HG03442 (cell line): Measurements from ENCODE around the gene SCYGR1.
A peak's percentile ranks its signal among the peaks of the same experiment; 100 is the strongest.
"Not testable (repeated sequence)": the region's sequence is repeated elsewhere in the genome, so short reads cannot be mapped to it uniquely, and the experiment has no call there.

Experiments used
- ATAC-seq: cut with Tn5 transposase; IDR thresholded peaks from one replicate; pipeline ENCODE4 v1.9.1; 2021; ENCODE audit warnings: mild to moderate bottlenecking, moderate library complexity; ENCODE audit not compliant: unreplicated experiment

SCYGR1 gene, protein sequence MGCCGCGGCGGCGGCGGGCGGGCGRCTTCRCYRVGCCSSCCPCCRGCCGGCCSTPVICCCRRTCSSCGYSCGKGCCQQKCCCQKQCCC

DNA sequence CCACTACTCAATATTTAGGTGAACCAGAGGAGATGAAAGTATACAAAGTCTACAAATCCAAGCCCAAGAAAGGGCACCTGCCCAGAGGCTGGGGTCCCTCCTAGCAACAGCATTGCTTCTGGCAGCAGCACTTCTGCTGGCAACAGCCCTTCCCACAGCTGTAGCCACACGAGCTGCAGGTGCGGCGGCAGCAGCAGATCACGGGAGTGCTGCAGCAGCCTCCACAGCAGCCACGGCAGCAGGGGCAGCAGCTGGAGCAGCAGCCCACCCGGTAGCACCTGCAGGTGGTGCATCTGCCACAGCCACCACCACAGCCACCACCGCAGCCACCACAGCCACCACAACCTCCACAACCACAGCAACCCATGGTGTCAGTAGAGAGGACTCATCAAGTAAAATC lies at the start of gene SCYGR1:
TSS of gene SCYGR1 (minus strand) at position 367 of the 400 bp plus-strand sequence. CDS start at position 367, 0 bp downstream.
- not testable (repeated sequence) for ATAC-seq

DNA sequence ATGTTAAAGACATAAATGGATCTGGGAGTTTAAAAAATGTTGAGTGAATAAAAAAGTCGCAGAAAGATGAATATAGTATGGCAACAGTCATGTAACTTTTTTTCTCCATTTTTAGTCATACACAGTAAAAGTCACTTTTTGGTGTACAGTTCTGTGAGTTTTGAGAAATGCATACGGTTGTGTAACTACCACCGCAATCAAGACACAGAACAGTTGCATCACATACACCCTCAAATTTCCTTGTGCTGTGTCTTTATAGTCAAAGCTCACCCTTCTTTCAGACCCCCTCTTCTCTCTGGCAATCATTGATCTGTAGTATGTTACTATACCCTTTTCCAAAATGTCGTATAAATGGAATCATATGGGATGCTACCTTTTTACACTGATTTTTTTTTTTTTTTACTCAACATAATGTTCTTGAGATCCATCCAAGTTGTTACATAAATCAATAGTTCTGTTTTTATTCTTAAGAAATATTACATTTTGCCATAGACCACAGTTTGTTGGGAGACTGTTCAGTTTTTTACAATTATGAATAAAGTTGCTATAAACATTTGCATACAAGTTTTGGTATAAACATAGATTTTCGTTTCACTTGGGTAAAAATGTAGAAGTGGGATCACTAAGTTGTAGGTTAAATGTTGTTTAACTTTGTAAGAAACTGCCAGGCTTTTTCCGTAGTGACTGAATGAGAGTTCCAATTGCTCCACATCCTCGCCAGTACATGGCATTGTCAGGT lies 48.9 kb upstream of the SCYGR1 start:
- ATAC-seq = no peak

DNA sequence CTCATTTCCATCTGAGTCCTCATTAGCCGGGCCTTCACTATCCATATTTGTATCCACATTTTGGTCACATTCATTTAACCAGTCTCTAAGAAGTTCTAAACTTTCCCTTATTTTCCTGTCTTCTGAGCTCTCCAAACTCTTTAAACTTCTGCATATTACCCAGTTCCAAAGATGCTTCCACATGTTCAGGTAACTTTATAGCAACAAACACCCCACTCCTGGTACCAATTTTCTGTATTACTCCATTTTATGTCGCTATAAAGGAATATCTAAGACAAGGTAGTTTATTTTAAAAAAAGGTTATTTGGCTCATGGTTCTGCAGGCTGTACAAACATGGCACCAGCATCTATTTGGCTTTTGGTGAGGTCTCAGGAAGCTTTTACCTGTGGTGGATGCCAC lies 45.4 kb upstream of the SCYGR1 start:
- no peak for ATAC-seq

DNA sequence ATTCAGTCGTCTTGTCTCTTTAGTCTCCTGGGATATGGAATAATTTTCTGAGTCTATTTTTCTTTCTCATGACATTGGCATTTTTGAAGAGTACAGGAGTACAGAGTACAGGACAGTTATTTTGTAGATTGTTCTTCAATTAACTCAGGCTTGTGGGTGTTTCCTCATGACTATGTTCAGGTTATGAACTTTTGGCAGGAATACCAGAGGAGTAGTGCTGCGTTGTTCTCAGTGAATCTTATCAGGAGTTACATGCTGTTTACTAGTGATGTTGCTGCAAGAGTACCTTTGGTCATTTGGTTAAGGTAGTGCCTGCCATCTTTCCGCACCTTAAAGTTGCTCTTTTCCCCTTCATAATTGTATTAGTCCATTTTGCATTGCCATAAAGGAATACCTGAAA lies 42.9 kb upstream of the SCYGR1 start:
- ATAC-seq = no peak

DNA sequence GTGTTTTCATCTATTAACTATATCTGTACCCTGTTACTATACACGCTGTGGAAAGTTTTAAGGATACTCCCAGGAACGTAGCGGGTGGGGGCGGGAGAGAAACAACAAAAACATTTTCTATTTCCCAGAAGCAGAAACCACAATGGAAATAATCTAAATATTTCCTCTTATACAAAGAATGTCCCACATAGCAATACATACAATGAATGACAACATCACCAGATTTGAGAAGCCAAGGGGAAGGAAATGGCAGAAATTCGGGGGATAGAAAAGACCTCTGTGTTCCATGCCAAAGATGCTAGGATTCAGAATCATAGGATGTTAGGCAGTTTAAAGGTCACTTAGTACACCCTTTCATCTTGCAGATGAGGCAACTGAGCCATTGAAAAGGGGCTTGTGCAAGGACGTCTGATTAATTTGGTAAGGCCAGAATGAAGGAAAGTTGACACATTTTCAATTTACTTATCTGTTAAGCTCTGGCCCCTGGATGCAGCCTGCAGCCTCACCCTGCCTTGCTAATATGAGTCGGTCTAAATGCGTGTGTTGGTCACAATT lies 41.1 kb upstream of the SCYGR1 start:
- no peak for ATAC-seq

DNA sequence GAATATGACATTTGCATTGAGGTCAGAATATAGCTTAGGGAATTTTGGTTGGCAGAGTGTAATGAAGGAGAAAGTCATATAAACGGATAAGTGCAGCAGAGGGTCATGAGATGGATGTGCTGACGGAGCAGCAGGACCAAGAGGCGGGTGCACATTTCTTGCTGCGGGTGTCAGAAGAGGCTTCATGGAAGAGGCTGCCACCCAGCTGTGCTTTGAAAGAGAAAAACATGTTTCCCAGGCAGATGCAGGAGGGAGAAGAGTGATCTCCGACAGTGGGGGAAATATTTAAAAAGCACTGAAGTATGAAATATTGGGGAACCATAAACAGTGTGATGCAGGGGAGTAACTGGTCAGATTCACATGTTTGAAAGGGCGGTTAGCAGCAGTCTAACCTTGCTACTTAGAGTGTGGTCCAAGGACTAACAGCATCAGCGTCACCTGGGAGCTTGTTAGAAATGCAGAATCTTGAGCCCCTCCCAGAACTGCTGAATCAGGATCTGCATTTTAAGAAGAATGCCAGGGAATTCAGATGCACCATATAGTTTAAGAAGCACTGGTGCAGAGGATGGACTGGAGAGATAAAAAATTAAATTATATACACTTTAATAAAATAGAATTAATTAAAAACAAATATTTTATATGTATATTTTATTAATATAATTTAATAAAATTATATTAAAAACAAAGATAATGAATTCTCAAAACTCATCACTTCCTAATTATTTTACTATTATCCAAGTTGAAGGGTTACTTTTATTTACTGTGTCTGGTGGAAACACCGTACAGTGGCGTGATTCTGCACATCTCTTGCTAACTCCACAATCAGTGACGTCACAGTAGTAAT lies 36.1 kb upstream of the SCYGR1 start:
- no peak for ATAC-seq

DNA sequence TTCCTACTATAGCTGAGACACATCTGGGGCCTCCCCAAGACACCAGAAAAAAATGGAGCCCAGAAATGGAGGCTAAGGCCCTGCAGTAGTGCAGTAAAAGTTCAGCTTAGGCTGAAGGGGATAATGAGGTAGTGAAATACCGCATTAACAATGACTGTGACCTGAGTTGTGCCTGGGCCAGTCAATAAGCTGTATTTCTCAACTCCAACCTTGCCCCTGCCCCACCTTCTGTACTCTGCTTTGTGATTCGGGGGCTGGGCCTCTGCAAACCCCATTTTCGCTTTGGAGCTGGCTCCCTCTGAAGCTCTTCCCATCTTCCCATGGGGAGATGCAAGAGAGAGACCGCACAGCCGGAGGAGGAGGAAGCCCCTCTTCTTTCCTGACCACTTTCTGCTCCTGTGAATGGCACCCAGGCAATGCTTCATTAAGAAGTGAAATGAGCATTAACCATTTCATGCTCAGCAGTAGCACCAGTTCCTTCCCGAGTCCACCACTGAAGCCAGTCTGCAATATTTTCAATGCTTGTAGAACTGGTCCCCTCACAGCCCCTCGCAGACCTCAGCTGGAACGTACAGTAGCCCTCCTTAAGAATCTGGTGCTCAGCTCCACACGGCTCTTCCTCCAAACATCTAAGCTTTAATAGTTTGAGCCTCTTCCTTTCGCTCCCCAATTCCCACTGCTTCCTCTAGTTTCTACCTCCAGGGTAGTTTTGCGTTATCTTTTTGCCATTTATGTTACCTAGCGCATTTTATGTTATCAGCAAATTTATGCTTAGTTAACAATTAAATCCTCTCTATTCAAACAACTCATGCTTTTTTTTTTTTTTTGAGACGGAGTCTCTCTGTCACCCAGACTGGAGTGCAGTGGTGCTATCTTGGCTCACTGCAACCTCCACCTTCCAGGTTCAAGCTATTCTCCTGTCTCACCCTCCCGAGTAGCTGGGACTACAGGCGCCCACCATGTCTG lies 32.6 kb upstream of the SCYGR1 start:
- no peak for ATAC-seq

DNA sequence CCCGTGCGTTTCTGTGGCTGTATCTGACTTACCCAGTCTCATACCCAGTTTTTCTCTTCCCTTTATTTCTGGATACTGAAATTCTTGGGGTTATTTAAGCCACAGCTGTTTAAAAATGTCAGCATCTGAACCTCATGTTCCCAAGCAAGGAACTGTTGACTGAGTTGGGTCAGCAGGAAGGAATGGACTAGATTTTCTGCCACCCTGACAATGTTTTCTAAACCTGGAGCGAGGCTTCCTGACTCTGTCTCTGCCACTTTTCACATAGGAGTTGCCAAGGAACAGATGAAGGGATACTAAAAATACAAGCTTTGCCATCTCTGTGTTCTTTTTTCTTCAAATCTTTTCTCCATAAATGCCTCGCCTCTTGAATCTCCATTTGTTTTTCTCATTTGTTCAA lies 29.0 kb upstream of the SCYGR1 start:
- no peak for ATAC-seq

DNA sequence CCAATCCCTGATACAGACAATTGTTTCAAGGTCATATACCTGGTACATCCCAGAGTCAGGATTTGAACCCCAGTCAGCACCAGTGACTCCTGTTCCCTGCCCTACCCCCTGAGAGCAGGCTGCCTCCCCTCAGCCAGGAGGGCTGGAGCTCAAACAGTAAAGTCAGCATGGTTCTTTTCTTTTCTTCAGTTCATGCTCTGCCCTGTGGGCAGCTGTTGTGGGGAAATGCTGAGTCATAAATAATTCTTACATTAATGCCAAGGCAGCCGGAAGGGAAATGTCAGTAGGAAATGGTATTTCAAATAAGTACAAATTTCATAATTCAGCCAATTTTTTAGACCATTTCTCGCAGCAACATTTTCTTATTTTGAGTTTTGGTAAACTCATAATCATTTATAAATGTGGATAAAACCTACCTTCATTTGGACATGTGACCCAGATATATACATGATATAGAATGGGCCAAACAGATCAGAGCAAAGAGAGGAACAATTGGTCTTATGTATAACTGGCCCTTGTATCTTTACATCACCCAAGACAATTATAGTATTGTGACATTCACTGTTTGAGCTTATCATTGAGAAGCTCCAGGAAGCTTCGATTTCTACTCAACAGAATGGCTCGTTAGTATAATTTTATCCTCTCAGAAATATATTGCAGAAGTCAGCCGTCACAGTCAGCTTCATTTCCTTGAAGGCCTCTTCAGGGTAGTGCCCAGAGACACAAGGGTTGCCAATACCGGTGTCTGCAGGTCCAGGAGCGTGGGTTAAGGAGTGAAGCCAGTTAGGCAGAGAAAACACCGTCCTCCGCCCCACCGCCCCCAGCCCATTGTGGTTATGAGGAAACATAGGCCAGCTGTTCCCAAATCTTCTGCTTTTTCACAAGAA lies 28.0 kb upstream of the SCYGR1 start:
- ATAC-seq = peak; percentile 36

DNA sequence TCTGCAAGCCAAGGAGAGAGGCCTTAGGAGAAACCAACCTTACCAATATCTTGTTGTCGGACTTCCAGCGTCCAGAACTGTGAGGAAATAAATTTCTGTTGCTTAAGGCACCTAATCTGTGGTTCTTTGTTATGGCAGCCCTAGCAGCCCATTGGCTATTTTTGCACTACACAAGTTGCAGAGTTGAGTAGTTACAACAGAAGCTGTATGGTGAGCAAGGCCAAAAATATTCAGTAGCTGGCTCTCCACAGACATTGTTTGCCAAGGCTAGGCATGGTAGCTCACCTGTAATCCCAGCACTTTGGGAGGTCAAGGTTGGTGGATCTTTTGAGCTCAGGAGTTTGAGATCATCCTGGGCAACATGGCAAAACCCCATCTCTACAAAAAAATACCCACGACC lies 27.1 kb upstream of the SCYGR1 start:
- no peak for ATAC-seq

DNA sequence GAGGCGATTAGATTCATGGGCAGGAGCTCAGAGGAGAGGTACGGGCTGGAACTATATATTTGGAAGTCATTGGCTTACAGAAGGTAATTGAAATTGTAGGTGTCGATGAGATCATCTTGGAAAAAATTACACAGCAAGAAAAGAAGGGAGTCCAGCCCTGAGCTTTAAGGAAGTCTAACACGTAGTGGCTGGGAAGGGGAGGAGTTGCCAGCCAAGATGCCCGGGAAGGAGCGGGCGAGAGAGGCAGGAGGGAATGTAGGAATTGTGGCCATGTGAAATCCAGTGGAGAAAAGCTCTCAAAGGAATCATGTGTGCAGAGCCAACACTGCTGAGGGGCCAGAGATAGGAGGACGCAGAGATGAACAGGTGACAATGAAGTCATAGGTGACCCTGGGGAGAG lies 25.6 kb upstream of the SCYGR1 start:
- ATAC-seq = no peak

DNA sequence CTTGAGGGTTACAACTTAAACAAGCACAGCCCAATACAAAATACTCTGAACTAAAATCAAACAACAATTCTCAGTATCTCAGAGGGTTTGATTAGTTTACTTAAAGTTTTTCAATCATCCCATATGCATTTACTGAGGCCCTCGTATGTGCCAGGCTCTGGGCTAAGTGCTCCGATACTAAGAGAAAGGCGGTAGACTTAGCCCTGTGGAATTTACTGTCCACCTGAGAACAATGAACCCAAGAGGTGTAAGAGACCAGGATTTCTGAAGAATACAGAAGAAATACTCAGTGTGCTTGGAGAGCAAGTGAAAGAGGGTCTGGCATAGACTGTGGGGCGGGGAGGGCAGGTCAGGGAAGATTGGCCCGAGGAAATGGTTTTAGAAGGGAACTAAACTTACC lies 25.1 kb upstream of the SCYGR1 start:
- no peak for ATAC-seq

DNA sequence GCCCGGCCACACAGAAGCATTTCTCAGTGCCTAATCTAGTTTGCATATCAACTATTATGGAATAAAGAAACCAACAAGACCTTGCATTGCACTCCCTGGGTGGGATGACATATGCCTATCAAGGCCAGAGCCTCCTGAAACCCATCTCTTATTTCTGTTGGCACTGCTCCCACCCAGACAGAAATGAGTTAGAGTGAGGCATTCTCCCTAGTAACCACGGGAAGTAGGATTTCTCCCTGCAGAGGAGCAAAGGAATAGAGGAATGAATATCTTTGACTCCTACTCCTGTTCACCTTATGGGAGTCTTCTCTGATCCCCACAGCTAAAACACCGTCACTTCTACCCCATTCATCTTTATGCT lies 24.2 kb upstream of the SCYGR1 start:
- ATAC-seq = no peak

DNA sequence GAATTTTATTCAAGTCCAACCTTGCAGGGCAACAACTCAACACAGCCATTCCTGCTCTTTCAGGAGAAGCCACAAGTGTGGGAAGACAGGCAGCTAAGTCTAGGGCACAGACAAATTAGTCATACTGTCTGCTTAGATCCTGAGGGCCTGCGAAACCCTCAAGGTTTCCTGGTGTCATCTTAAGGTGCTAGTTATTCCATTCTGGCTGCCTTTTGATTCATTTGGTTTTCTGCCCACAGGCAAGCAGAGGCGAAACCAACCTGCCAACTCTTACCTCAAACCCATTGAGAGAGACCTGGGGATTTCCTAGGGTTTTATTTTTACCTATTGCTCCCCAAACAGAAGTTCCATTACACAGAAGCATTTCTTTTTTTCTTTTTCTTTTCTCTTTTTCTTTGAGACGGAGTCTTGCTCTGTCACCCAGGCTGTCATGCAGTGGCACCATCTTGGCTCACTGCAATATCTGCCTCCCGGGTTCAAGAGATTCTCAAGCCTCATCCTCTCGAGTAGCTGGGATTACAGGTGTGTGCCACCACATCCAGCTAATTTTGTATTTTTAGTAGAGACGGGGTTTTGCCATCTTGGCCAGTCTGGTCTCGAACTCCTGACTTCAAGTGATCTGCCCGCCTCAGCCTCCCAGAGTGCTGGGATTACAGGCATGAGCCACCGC lies 23.7 kb upstream of the SCYGR1 start:
- ATAC-seq = peak; percentile 77

DNA sequence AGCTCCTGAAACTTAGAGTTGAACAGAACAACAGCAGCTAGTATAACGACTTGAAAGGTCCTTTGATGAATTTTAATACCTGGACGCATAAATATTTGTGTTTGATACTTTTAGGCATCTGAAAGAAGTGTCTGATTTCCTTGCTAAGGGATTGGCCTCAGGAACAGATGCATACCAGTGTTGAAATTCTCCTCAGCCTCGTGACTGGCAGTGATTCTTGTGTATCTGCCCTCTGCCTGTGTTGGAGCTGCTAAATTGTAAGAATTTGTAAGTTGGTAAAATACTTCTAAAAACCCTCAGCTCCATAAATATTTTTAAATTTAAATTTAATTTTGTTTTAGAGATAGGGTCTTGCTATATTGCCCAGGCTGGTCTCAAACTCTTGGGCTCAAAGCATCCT lies 22.4 kb upstream of the SCYGR1 start:
- no peak for ATAC-seq

DNA sequence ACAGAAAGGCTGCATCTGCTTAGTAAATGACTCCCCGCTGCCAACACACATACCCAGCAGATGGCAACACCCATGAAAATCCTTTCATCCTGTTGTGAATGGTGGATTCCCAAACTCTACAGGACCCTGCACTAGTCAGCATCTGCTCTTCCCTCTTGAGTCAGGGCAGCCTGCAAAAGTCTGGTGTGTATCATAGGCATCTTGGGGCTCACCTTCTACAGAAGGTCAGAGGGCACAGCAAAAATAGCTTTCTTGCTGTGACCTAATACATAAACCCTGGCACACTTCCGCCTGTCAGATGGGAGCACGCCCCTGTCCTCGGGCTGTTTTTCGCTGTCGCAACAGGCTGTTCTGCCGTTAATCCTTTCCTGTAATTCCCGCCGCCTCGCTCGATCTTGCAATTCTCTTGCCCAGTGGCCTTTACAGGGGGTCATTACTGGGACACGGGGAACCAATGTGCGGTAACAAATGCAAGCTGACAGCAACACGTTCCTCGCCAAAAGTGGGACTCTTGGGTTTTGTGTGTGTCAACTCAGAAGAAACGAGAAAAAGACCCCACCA lies 19.9 kb upstream of the SCYGR1 start:
- ATAC-seq = no peak

DNA sequence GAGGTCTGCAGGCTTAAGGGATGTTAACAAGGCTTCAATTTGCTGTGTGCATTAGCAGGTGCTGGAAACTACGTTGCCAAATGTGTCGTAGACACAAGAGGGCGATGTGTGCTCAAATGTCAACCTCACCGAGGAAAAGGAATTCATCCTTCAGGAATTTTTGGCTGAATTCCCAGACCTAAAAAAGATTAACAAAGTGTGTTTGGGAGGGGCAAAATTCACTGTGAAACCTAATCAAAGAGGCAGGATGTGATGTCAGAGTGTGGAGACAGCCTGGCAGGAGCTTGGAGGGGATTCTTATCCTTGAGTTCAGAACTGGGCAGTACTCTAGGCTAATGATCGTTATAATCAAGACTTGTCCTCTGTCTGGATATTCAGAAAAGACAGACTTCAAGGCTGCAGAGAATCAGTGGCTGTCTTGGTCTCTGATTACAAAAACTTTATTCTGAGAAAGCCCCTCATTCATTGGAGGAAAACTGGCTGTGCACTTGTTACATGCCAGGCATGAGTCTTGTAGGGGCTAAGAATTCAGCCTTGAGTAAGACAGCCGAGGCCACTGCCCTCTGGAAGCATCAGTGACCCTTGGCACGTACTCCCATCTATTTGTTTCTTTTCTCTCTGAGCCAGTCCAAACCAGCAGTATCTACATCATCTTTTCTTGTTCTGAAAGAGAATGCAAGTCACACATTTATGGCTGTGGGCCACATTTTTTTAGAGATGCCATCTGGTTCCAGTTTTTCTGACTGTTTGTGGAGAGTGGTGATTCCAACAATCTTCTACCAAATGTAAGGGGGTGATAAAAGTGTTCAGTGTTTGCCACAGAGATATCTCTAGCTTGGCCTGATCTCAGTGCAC lies 18.7 kb upstream of the SCYGR1 start:
- ATAC-seq = peak; percentile 35
